ENCODE results near the gene ITPK1.

ITPK1 gene

GRCh38 chr14:93040443-93040842 is 75.3 kb downstream of the ITPK1 start:
- DNase-seq: no peak

GRCh38 chr14:93039649-93040315 is 75.9 kb downstream of the ITPK1 start:
- no peak for DNase-seq

- no peak for DNase-seq
Measured at GRCh38 chr14:93037351-93037750, 78.4 kb downstream of the ITPK1 start.

GRCh38 chr14:93036652-93037345 is 78.9 kb downstream of the ITPK1 start:
- no peak for DNase-seq

GRCh38 chr14:93035917-93036651 is 79.6 kb downstream of the ITPK1 start:
- no peak for DNase-seq

GRCh38 chr14:93035585-93035916 is 80.2 kb downstream of the ITPK1 start:
- no peak for DNase-seq

- DNase-seq: no peak
Measured at GRCh38 chr14:93034671-93034994, 81.1 kb downstream of the ITPK1 start.

- no peak for DNase-seq
Measured at GRCh38 chr14:93033983-93034670, 81.6 kb downstream of the ITPK1 start.

- no peak for DNase-seq
Measured at GRCh38 chr14:93033084-93033982, 82.4 kb downstream of the ITPK1 start.

GRCh38 chr14:93032421-93032936 is 83.2 kb downstream of the ITPK1 start:
- no peak for DNase-seq

GRCh38 chr14:93031505-93032315 is 84.0 kb downstream of the ITPK1 start:
- DNase-seq: no peak

GRCh38 chr14:93030761-93031160 is 85.0 kb downstream of the ITPK1 start:
- DNase-seq: no peak

GRCh38 chr14:93029911-93030508 is 85.7 kb downstream of the ITPK1 start:
- DNase-seq: no peak

- DNase-seq: no peak
Measured at GRCh38 chr14:93029417-93029816, 86.3 kb downstream of the ITPK1 start.

- no peak for DNase-seq
Measured at GRCh38 chr14:93028724-93029076, 87.0 kb downstream of the ITPK1 start.

- DNase-seq: no peak
Measured at GRCh38 chr14:93027810-93028723, 87.7 kb downstream of the ITPK1 start.

- no peak for DNase-seq
Measured at GRCh38 chr14:93026339-93026738, 89.4 kb downstream of the ITPK1 start.

GRCh38 chr14:93025055-93025454 is 90.7 kb downstream of the ITPK1 start:
- DNase-seq: no peak

- no peak for DNase-seq
Measured at GRCh38 chr14:93024493-93024892, 91.2 kb downstream of the ITPK1 start.
